ENCODE results near the gene DYNLRB2.
A peak's percentile ranks its signal among the peaks of the same experiment; 100 is the strongest.

DNA sequence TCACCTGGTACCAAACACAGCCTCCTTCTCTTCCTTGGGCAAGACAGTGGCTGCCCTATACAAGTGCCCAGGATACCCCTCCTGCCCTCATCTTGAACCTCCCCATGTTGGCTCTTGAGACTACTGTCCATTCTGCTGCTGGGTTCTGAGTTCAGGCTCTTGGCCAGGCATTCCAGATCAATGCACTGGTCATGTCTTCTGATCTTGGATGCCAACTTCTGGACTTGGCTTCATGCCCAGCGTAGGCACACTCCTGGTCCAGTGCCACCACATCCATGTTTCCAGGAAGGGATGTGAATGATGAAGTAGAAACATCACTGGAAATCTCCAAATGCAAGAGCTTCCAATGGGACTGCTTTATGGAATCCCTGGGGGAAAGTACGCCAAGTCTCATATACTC is 51.5 kb downstream of the DYNLRB2 start:
- no peak for TF ChIP-seq CTCF (IDR thresholded peaks at IDR 0.05; ENCODE audit: low read depth, low read length, missing input control)
- no peak for TF ChIP-seq GABPA (IDR thresholded peaks at IDR 0.05 in 1 of 2, conservative IDR thresholded peaks at IDR 0.05 in 1 of 2)
- TF ChIP-seq RAD21 (IDR thresholded peaks at IDR 0.05) = peak in 1 of 2 donors; percentile 14
- no peak for TF ChIP-seq ZBTB33 (IDR thresholded peaks at IDR 0.05)
- TF ChIP-seq EGR1 (IDR thresholded peaks at IDR 0.05; ENCODE audit: low read depth in 2 of 2) = no peak
- no peak for TF ChIP-seq SP1 (IDR thresholded peaks at IDR 0.05)
- TF ChIP-seq JUND (IDR thresholded peaks at IDR 0.05) = no peak
- TF ChIP-seq, protein P1, sequence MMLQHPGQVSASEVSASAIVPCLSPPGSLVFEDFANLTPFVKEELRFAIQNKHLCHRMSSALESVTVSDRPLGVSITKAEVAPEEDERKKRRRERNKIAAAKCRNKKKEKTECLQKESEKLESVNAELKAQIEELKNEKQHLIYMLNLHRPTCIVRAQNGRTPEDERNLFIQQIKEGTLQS (IDR thresholded peaks at IDR 0.05) = no peak
- TF ChIP-seq, protein P2, sequence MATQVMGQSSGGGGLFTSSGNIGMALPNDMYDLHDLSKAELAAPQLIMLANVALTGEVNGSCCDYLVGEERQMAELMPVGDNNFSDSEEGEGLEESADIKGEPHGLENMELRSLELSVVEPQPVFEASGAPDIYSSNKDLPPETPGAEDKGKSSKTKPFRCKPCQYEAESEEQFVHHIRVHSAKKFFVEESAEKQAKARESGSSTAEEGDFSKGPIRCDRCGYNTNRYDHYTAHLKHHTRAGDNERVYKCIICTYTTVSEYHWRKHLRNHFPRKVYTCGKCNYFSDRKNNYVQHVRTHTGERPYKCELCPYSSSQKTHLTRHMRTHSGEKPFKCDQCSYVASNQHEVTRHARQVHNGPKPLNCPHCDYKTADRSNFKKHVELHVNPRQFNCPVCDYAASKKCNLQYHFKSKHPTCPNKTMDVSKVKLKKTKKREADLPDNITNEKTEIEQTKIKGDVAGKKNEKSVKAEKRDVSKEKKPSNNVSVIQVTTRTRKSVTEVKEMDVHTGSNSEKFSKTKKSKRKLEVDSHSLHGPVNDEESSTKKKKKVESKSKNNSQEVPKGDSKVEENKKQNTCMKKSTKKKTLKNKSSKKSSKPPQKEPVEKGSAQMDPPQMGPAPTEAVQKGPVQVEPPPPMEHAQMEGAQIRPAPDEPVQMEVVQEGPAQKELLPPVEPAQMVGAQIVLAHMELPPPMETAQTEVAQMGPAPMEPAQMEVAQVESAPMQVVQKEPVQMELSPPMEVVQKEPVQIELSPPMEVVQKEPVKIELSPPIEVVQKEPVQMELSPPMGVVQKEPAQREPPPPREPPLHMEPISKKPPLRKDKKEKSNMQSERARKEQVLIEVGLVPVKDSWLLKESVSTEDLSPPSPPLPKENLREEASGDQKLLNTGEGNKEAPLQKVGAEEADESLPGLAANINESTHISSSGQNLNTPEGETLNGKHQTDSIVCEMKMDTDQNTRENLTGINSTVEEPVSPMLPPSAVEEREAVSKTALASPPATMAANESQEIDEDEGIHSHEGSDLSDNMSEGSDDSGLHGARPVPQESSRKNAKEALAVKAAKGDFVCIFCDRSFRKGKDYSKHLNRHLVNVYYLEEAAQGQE (IDR thresholded peaks at IDR 0.05) = no peak
- no peak for TF ChIP-seq RXRA (IDR thresholded peaks at IDR 0.05)
